ENCODE data around the gene ATOSB.

Gene ATOSB, protein sequence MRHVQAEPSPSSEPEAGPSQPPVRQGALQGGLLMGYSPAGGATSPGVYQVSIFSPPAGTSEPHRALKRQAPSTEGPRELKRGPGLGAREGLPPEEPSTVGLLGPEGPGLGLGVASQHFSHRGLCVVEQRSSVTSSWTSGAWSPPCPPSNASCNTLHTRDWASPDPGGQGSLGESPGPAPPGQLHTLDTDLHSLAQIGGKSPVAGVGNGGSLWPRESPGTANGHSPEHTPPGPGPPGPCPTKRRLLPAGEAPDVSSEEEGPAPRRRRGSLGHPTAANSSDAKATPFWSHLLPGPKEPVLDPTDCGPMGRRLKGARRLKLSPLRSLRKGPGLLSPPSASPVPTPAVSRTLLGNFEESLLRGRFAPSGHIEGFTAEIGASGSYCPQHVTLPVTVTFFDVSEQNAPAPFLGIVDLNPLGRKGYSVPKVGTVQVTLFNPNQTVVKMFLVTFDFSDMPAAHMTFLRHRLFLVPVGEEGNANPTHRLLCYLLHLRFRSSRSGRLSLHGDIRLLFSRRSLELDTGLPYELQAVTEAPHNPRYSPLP

GRCh38 chr9:35115680-35116538 lies at the start of gene ATOSB:
Gene ATOSB (minus strand): TSS chr9:35115862. CDS start chr9:35108274, 7,588 bp downstream.
- TF ChIP-seq, protein P1, sequence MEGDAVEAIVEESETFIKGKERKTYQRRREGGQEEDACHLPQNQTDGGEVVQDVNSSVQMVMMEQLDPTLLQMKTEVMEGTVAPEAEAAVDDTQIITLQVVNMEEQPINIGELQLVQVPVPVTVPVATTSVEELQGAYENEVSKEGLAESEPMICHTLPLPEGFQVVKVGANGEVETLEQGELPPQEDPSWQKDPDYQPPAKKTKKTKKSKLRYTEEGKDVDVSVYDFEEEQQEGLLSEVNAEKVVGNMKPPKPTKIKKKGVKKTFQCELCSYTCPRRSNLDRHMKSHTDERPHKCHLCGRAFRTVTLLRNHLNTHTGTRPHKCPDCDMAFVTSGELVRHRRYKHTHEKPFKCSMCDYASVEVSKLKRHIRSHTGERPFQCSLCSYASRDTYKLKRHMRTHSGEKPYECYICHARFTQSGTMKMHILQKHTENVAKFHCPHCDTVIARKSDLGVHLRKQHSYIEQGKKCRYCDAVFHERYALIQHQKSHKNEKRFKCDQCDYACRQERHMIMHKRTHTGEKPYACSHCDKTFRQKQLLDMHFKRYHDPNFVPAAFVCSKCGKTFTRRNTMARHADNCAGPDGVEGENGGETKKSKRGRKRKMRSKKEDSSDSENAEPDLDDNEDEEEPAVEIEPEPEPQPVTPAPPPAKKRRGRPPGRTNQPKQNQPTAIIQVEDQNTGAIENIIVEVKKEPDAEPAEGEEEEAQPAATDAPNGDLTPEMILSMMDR (IDR thresholded peaks at IDR 0.05; ENCODE audit: low read length) = no peak
- TF ChIP-seq EZH2 (IDR thresholded peaks at IDR 0.05; ENCODE audit: borderline replicate concordance, low read length) = no peak
- Histone ChIP-seq H4K20me1 (ENCODE audit: insufficient read depth, low read length) (no peaks in the 10 kb centered on the region), H3F3A (ENCODE audit: insufficient read depth, low read length) (no peaks in the 10 kb centered on the region), H3K79me2 (ENCODE audit: insufficient read depth, low read length) (no peaks in the 10 kb centered on the region), H3K4me1 (ENCODE audit: insufficient read depth, low read length, severe bottlenecking) (peaks cover 33% of the 10 kb centered on the region), H3K36me3 (ENCODE audit: insufficient read depth, low read length) (no peaks in the 10 kb centered on the region), H3K9ac (ENCODE audit: low read length) (peak within 1 kb of the TSS; percentile 61), H3K9me3 (ENCODE audit: low read length) (no peaks in the 10 kb centered on the region), H3K27ac (ENCODE audit: low read depth, low read length, poor library complexity, severe bottlenecking) (peak within 1 kb of the TSS; percentile 68), H3K27me3 (ENCODE audit: insufficient read depth, low read length) (no peaks in the 10 kb centered on the region), H3K4me2 (ENCODE audit: low read length) (peak within 1 kb of the TSS; percentile 95), H3K9me2 (ENCODE audit: low read depth, low read length) (no peaks in the 10 kb centered on the region), H2AFZ (ENCODE audit: low read length) (no peak within 1 kb of the TSS), H3K4me3 (ENCODE audit: low read depth, low read length, poor library complexity, severe bottlenecking) (peak within 1 kb of the TSS; percentile 71)

GRCh38 chr9:35164711-35165110 lies 49.0 kb upstream of the ATOSB start:
- no peaks in the 10 kb centered on the region for H3K4me1 ChIP-seq (ENCODE audit: insufficient read depth, low read length, severe bottlenecking)
- H4K20me1 ChIP-seq (ENCODE audit: insufficient read depth, low read length) = no peaks in the 10 kb centered on the region
- H3K4me2 ChIP-seq (ENCODE audit: low read length) = no peak overlapping the region
- H3K9me2 ChIP-seq (ENCODE audit: low read depth, low read length) = no peaks in the 10 kb centered on the region
- TF ChIP-seq, protein P1 (IDR thresholded peaks at IDR 0.05; ENCODE audit: low read length) = no peak
- no peak for TF ChIP-seq EZH2 (IDR thresholded peaks at IDR 0.05; ENCODE audit: borderline replicate concordance, low read length)
- no peaks in the 10 kb centered on the region for H3K79me2 ChIP-seq (ENCODE audit: insufficient read depth, low read length)
- no peak overlapping the region for H3K4me3 ChIP-seq (ENCODE audit: low read depth, low read length, poor library complexity, severe bottlenecking)
- no peak overlapping the region for H2AFZ ChIP-seq (ENCODE audit: low read length)
- no peaks in the 10 kb centered on the region for H3K9me3 ChIP-seq (ENCODE audit: low read length)
- H3K9ac ChIP-seq (ENCODE audit: low read length) = no peak overlapping the region
- H3K36me3 ChIP-seq (ENCODE audit: insufficient read depth, low read length) = no peaks in the 10 kb centered on the region
- no peaks in the 10 kb centered on the region for H3F3A ChIP-seq (ENCODE audit: insufficient read depth, low read length)
- no peak overlapping the region for H3K27ac ChIP-seq (ENCODE audit: low read depth, low read length, poor library complexity, severe bottlenecking)
- H3K27me3 ChIP-seq (ENCODE audit: insufficient read depth, low read length) = no peaks in the 10 kb centered on the region

- H3K9ac ChIP-seq (ENCODE audit: low read length) = no peak overlapping the region
- no peaks in the 10 kb centered on the region for H3K79me2 ChIP-seq (ENCODE audit: insufficient read depth, low read length)
- no peaks in the 10 kb centered on the region for H4K20me1 ChIP-seq (ENCODE audit: insufficient read depth, low read length)
- H3K4me3 ChIP-seq (ENCODE audit: low read depth, low read length, poor library complexity, severe bottlenecking) = no peak overlapping the region
- H3K4me2 ChIP-seq (ENCODE audit: low read length) = no peak overlapping the region
- H3K27ac ChIP-seq (ENCODE audit: low read depth, low read length, poor library complexity, severe bottlenecking) = no peak overlapping the region
- no peak overlapping the region for H2AFZ ChIP-seq (ENCODE audit: low read length)
- H3K9me2 ChIP-seq (ENCODE audit: low read depth, low read length) = no peaks in the 10 kb centered on the region
- TF ChIP-seq EZH2 (IDR thresholded peaks at IDR 0.05; ENCODE audit: borderline replicate concordance, low read length) = no peak
- TF ChIP-seq, protein P1 (IDR thresholded peaks at IDR 0.05; ENCODE audit: low read length) = no peak
- H3K4me1 ChIP-seq (ENCODE audit: insufficient read depth, low read length, severe bottlenecking) = no peaks in the 10 kb centered on the region
- no peaks in the 10 kb centered on the region for H3K36me3 ChIP-seq (ENCODE audit: insufficient read depth, low read length)
- no peaks in the 10 kb centered on the region for H3K9me3 ChIP-seq (ENCODE audit: low read length)
- no peaks in the 10 kb centered on the region for H3K27me3 ChIP-seq (ENCODE audit: insufficient read depth, low read length)
- H3F3A ChIP-seq (ENCODE audit: insufficient read depth, low read length) = no peaks in the 10 kb centered on the region
Observed at GRCh38 chr9:35163413-35163812, 47.8 kb upstream of the ATOSB start.

All from OCI-LY1 (cell line).